ENCODE results near the gene KATNBL1.

GRCh38 chr15:34203936-34204335 lies 6.0 kb downstream of the KATNBL1 start:
- TF ChIP-seq POLR2A (IDR thresholded peaks at IDR 0.05) (no peak), CTCF (IDR thresholded peaks at IDR 0.05) (no peak)

Data from esophagus squamous epithelium (tissue), 4 donors.